ENCODE data around the gene TMPRSS5. TPM values are rescaled to one million over a fixed set of nuclear protein-coding genes. Genes with fewer than 3 reads are reported as not detected.

TMPRSS5 gene
- total RNA-seq, 1 donor from 2014 or later = under 0.01 TPM

GRCh38 chr11:113695207-113695606 is 10.9 kb downstream of the TMPRSS5 start:
- TF ChIP-seq CTCF (IDR thresholded peaks at IDR 0.05; ENCODE audit: insufficient read depth, low read length, severe bottlenecking) = no peak
- Histone ChIP-seq H3K36me3 (ENCODE audit: control insufficient read depth, insufficient read depth, low read length) (no peaks in the 10 kb centered on the region), H3K27me3 (ENCODE audit: control insufficient read depth, insufficient read depth, low read length) (no peaks in the 10 kb centered on the region), H3K4me3 (ENCODE audit: low read depth, low read length) (no peak overlapping the region)
- FAIRE-seq (no peak), DNase-seq (ENCODE audit: low read depth) (no peak)

DNA sequence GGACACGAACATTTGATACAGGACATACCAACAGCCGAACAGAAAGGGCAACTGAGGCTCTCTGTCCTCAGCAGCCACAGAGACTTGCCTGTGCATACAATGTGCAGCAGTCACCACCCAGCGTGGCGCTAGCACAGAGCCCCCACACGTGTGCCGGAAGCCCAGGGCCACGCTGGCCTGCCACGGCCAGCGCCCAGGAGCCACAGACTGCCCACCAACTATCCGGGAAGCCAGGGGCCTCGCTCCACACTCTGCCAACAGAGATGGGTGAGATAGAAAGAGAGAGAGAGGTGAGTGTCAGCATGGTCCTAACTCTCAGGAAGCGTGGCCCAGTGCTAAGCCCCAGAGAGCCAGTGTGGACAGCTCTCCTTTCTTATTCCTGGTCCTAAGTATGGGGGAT is 11.7 kb downstream of the TMPRSS5 start:
- Histone ChIP-seq H3K36me3 (ENCODE audit: control insufficient read depth, insufficient read depth, low read length) (no peaks in the 10 kb centered on the region), H3K4me3 (ENCODE audit: low read depth, low read length) (no peak overlapping the region), H3K27me3 (ENCODE audit: control insufficient read depth, insufficient read depth, low read length) (no peaks in the 10 kb centered on the region)
- DNase-seq (ENCODE audit: low read depth) (no peak), FAIRE-seq (no peak)
- TF ChIP-seq CTCF (IDR thresholded peaks at IDR 0.05; ENCODE audit: insufficient read depth, low read length, severe bottlenecking) = no peak

DNA sequence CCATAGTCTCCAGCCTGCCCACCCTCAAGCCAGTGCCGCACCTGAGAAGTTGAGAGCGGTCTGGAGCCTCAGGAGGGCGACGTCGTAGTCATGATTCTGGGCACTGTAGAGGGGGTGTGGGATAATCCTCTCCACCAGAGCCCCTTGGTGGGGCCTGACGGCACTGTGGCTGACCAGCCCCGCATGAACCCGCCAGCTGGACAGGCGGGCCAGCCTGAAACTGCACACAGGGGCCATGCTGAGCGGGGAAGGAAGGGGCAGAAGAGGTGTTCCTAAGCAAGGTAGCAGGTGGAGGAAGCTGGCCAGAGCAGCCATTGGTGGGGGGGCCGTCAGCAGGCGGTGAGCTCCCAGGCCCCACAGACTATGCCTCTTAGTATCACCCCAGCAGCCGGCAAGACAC is 13.1 kb downstream of the TMPRSS5 start:
- TF ChIP-seq CTCF (IDR thresholded peaks at IDR 0.05; ENCODE audit: insufficient read depth, low read length, severe bottlenecking) = no peak

GRCh38 chr11:113690619-113691569 is 15.2 kb downstream of the TMPRSS5 start:
- Histone ChIP-seq H3K4me3 (ENCODE audit: low read depth, low read length) (no peak overlapping the region), H3K36me3 (ENCODE audit: control insufficient read depth, insufficient read depth, low read length) (no peaks in the 10 kb centered on the region), H3K27me3 (ENCODE audit: control insufficient read depth, insufficient read depth, low read length) (no peaks in the 10 kb centered on the region)
- TF ChIP-seq CTCF (IDR thresholded peaks at IDR 0.05; ENCODE audit: insufficient read depth, low read length, severe bottlenecking) = no peak
- peak; percentile 87 for FAIRE-seq
- peak; percentile 76 for DNase-seq (ENCODE audit: low read depth)

More for the DNA sequence above, 13.1 kb downstream of the TMPRSS5 start:
- no peak for DNase-seq (ENCODE audit: low read depth)
- no peak overlapping the region for H3K4me3 ChIP-seq (ENCODE audit: low read depth, low read length)
- no peaks in the 10 kb centered on the region for H3K27me3 ChIP-seq (ENCODE audit: control insufficient read depth, insufficient read depth, low read length)
- H3K36me3 ChIP-seq (ENCODE audit: control insufficient read depth, insufficient read depth, low read length) = no peaks in the 10 kb centered on the region
- FAIRE-seq = no peak

DNA sequence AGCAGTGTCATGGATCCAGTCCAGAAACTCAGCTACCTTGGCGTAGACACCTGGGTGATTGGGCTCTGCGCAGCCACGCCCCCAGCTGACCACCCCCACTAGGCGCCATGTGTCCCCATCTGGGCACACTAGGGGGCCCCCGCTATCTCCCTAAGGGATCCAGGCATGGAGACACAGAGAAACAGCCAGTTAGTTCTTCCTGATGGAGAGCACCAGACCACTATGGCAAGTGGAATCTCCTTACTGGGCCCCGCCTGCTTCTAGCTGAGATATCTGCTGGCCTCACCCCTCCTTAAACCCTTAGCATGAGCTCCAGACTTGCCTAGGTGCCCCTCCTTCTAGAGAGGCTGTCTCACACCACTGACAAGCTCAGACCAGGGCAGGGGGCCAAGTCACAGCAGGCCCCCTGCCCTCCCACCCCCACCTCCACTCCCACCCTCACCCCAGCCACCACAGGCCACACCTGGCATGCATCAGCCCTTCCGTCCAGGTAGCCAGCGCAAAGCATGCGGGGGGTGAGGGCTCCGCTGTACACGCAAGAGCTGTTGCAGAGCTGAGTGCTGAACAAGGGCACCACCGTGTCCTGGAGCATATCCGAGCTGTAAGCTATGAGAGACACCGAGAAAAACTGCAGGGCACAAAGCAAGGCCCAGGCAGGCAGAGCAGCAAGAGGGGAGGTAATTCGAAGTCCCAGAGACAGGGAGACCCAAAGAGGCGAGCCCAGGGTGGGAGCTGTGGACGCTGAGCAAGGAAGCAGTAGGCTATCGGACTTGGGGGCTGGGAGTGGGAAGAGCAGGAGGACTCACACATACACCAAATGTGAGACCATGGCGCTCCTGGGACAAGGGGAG is 16.1 kb downstream of the TMPRSS5 start:
- TF ChIP-seq CTCF (IDR thresholded peaks at IDR 0.05; ENCODE audit: insufficient read depth, low read length, severe bottlenecking) = no peak
- DNase-seq (ENCODE audit: low read depth) (no peak), FAIRE-seq (no peak)
- no peak overlapping the region for H3K4me3 ChIP-seq (ENCODE audit: low read depth, low read length)
- no peaks in the 10 kb centered on the region for H3K36me3 ChIP-seq (ENCODE audit: control insufficient read depth, insufficient read depth, low read length)
- H3K27me3 ChIP-seq (ENCODE audit: control insufficient read depth, insufficient read depth, low read length) = no peaks in the 10 kb centered on the region

All from bronchial epithelial cell (primary cell).